IPS DF 6.9 (cell line): Measurements from ENCODE around the gene PPRC1.
A peak's percentile ranks its signal among the peaks of the same experiment; 100 is the strongest.

Experiments
- DNase-seq: peaks from one replicate; pipeline ENCODE4 v3.0.0-alpha.2; 2013; ENCODE audit warnings: low read depth, low spot score
- H3K27ac ChIP-seq: one replicate; pipeline ENCODE4 v1.5.1; 2013; ENCODE audit warnings: low read length, control low read depth
- H3K27me3 ChIP-seq: 2 replicates; pipeline ENCODE4 v1.6.1; 2013; ENCODE audit warnings: mild to moderate bottlenecking, low read length; ENCODE audit not compliant: control insufficient read depth, insufficient read depth
- H3K36me3 ChIP-seq: 2 replicates; pipeline ENCODE4 v1.6.1; 2013; ENCODE audit warnings: low read length; ENCODE audit not compliant: control insufficient read depth, insufficient read depth
- H3K4me1 ChIP-seq: 2 replicates; pipeline ENCODE4 v1.6.1; 2013; ENCODE audit warnings: low read length; ENCODE audit not compliant: control insufficient read depth, insufficient read depth
- H3K4me3 ChIP-seq: 2 replicates; pipeline ENCODE4 v1.5.1; 2013; ENCODE audit warnings: mild to moderate bottlenecking, low read length
- H3K9me3 ChIP-seq: 2 replicates; pipeline ENCODE4 v1.6.1; 2013; ENCODE audit warnings: low read length, inconsistent platforms; ENCODE audit not compliant: control insufficient read depth, insufficient read depth
- WGBS: extraction: QIAGEN DNeasy Blood & Tissue Kit; methylation state at CpG from one replicate; pipeline ENCODE4 v1.1.7; 2013; ENCODE audit warnings: mixed read lengths, missing lambda C conversion rate; ENCODE audit not compliant: insufficient read length, insufficient coverage; 5-methylcytosine and 5-hydroxymethylcytosine counted together

Gene PPRC1

DNA sequence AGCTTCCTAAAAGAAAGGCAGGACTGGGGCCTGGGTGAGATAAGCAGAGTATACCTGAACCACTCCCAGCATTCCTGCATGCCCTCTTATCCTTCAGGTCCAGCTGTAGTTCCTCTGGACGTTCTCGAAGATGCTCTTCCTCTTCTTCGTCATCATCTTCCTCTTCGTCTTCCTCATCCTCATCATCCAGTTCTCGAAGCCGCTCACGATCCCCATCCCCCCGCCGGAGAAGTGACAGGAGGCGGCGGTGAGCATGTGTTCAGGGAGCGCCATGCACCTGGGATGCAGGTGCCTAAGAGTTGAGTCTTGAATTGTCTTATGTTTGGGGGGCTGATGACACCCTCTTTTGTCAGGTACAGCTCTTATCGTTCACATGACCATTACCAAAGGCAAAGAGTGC is 15.4 kb downstream of the PPRC1 start:
- DNase-seq = no peak
- no peak overlapping the region for H3K4me3 ChIP-seq
- no peaks in the 10 kb centered on the region for H3K9me3 ChIP-seq
- H3K36me3 ChIP-seq = peaks cover 30% of the 10 kb centered on the region
- H3K4me1 ChIP-seq = peaks cover 2% of the 10 kb centered on the region; the same call in 1 of the 2 replicates
- H3K27ac ChIP-seq = no peak overlapping the region
- H3K27me3 ChIP-seq = no peaks in the 10 kb centered on the region
- WGBS = 100% methylated on average over 6 of the region's 13 CpGs

GRCh38 chr10:102150970-102151773 is 18.3 kb downstream of the PPRC1 start:
- H3K4me1 ChIP-seq = peaks cover 2% of the 10 kb centered on the region; the same call in 1 of the 2 replicates
- no peak overlapping the region for H3K27ac ChIP-seq
- no CpG with 5 or more reads among the region's 3 CpGs for WGBS
- peaks cover 21% of the 10 kb centered on the region for H3K36me3 ChIP-seq
- no peak for DNase-seq
- no peak overlapping the region; the same call in 1 of the 2 replicates for H3K4me3 ChIP-seq
- no peaks in the 10 kb centered on the region for H3K9me3 ChIP-seq
- H3K27me3 ChIP-seq = no peaks in the 10 kb centered on the region

- Histone ChIP-seq H3K4me3 (peak within 1 kb of the TSS; percentile 92), H3K9me3 (no peaks in the 10 kb centered on the region), H3K27ac (no peak within 1 kb of the TSS), H3K27me3 (no peaks in the 10 kb centered on the region), H3K4me1 (peaks cover 2% of the 10 kb centered on the region; the same call in 1 of the 2 replicates), H3K36me3 (peaks cover 17% of the 10 kb centered on the region)
- no CpG with 5 or more reads among the region's 59 CpGs for WGBS
- peak; percentile 98 for DNase-seq
These were observed 19.1 kb downstream of the PPRC1 start, which contains the start of gene NOLC1 for GRCh38 chr10:102151774-102152544. Gene NOLC1, plus strand, starts transcription at chr10:102152389. Its CDS starts 22 bp downstream, at chr10:102152411.

DNA sequence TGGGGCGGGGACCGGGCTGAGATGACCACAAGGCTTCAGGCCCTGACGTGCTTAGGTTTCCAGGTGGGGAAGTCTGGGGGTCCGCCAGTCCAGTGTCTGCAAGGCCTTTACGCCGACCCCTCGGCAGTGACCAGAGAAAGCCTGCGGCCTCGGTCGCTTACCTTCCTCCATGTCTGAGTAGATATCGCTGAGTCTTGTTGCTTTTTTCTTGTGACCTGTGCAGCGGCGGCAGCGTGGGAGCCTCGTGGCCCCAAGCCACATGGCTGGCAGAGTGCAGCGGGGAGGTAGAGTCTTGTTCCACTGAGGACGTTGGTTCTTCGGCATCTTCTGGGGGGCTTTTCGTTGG is 19.7 kb downstream of the PPRC1 start:
- DNase-seq = no peak
- Histone ChIP-seq H3K36me3 (peaks cover 17% of the 10 kb centered on the region), H3K27ac (no peak overlapping the region), H3K4me1 (peaks cover 2% of the 10 kb centered on the region; the same call in 1 of the 2 replicates), H3K27me3 (no peaks in the 10 kb centered on the region), H3K4me3 (peak overlapping the region; percentile 92), H3K9me3 (no peaks in the 10 kb centered on the region)
- WGBS = no CpG with 5 or more reads among the region's 19 CpGs

DNA sequence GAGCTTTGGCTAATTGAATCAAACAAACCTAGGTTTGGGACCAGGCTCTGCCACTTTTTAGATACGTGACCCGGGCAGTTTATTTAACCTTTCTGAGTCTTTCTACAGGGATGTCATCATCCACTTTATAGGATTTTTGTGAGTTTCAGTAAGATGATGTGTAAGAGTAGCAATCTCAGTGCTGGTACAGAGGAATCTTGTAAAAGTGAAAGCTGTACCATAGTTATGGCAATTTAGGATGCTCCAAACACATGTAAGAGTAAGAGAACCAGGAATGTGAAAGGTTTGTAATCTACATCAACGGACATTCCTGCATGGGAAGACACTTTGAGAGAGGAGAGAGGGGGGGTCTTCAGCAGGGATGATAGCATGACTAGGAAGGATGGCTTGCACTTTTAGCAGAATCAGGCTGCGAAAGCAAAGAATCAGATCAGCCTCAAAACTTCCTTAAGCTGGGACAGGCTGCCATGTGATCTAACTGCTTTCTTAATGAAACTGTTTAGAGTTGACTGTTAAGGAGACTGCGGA is 20.3 kb downstream of the PPRC1 start:
- Histone ChIP-seq H3K27ac (no peak overlapping the region), H3K36me3 (peaks cover 22% of the 10 kb centered on the region), H3K27me3 (no peaks in the 10 kb centered on the region), H3K4me3 (peak overlapping the region; percentile 92; the same call in 1 of the 2 replicates), H3K4me1 (peaks cover 2% of the 10 kb centered on the region; the same call in 1 of the 2 replicates), H3K9me3 (no peaks in the 10 kb centered on the region)
- no peak for DNase-seq
- WGBS = no CpG with 5 or more reads among the region's 5 CpGs

- Histone ChIP-seq H3K36me3 (peaks cover 18% of the 10 kb centered on the region), H3K9me3 (no peaks in the 10 kb centered on the region), H3K27me3 (no peaks in the 10 kb centered on the region), H3K4me1 (peaks cover 2% of the 10 kb centered on the region; the same call in 1 of the 2 replicates), H3K27ac (no peak overlapping the region), H3K4me3 (no peak overlapping the region)
- DNase-seq = no peak
- WGBS = no CpG with 5 or more reads among the region's 11 CpGs
These were observed 21.8 kb downstream of the PPRC1 start for GRCh38 chr10:102154466-102155116.

- WGBS = no CpG with 5 or more reads among the region's 3 CpGs
- no peaks in the 10 kb centered on the region for H3K9me3 ChIP-seq
- no peak overlapping the region for H3K27ac ChIP-seq
These were observed 24.4 kb downstream of the PPRC1 start for GRCh38 chr10:102157224-102157623.

GRCh38 chr10:102159051-102159597 is 26.3 kb downstream of the PPRC1 start:
- H3K36me3 ChIP-seq = peaks cover 48% of the 10 kb centered on the region
- no CpG with 5 or more reads among the region's 5 CpGs for WGBS
- no peak for DNase-seq
- H3K27ac ChIP-seq = no peak overlapping the region
- no peak overlapping the region for H3K4me3 ChIP-seq
- no peaks in the 10 kb centered on the region for H3K27me3 ChIP-seq
- H3K4me1 ChIP-seq = no peaks in the 10 kb centered on the region
- H3K9me3 ChIP-seq = no peaks in the 10 kb centered on the region

More at GRCh38 chr10:102157224-102157623, 24.4 kb downstream of the PPRC1 start:
- H3K4me3 ChIP-seq = no peak overlapping the region
- no peaks in the 10 kb centered on the region for H3K27me3 ChIP-seq
- H3K36me3 ChIP-seq = peaks cover 45% of the 10 kb centered on the region
- no peaks in the 10 kb centered on the region for H3K4me1 ChIP-seq
- DNase-seq = no peak

GRCh38 chr10:102159831-102160230 is 27.0 kb downstream of the PPRC1 start:
- Histone ChIP-seq H3K4me1 (no peaks in the 10 kb centered on the region), H3K27ac (no peak overlapping the region), H3K36me3 (peaks cover 48% of the 10 kb centered on the region), H3K27me3 (no peaks in the 10 kb centered on the region), H3K9me3 (no peaks in the 10 kb centered on the region), H3K4me3 (no peak overlapping the region)
- no peak for DNase-seq
- WGBS = no CpG with 5 or more reads among the region's 4 CpGs
